ENCODE measurements around the gene SFXN5.
A peak's percentile ranks its signal among the peaks of the same experiment; 100 is the strongest.

The SFXN5 gene

DNA sequence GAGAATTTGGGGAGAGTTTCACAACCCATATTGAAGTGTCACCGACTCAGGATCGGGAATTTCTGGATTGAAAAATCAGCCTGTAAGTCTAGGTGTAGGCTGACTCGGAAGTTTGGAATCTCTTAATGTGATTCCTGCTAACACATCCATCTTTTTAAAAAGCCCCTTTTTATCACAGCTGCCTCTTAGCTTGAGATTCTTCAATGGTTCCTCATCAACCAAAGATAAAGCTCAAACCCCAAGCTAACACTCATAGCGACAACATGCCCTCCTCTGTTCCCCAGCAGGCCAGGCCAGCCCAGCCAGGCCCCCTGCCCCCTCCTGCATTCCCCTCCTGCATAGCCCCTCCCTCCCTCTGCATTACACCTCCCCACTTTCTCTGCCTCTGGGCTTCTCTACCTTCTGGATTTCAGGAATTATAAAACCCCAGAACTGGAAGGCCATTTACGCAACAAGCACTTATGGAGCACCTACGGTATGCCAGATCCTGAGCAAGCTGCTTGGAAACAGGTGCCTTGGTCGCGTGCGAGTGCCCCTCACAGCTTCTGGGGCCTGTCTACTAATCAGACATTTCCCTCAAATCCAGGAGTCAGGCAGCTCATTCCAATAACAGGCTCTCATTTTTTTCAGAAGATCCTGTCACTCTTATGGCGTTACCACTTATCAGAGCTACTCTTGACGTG, 90.8 kb downstream of the SFXN5 start:
- DNase-seq (ENCODE audit: low read depth in 3 of 3) = no peak

GRCh38 chr2:72979896-72980295, 91.6 kb downstream of the SFXN5 start:
- no peak for DNase-seq (ENCODE audit: low read depth in 3 of 3)

DNA sequence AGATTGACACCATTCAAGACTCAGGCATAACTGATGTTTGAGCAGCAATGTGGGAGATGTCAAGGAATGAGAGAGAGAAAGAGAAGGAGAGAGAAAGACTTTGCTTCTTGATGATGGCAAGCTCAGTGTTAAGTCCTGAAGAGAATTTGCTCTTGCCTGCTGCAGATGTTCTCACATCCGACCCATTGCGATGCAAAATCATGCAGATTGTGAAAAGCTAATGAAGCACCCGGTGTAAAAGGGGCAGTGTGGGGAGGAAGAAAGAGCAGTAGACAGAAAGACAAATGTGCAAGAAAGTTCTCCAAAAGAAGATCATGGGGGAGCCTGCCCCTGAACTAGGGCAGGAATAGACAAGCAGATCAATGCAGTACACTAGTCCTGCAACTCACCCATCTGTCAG, 96.5 kb downstream of the SFXN5 start:
- DNase-seq (ENCODE audit: low read depth in 3 of 3) = no peak

DNA sequence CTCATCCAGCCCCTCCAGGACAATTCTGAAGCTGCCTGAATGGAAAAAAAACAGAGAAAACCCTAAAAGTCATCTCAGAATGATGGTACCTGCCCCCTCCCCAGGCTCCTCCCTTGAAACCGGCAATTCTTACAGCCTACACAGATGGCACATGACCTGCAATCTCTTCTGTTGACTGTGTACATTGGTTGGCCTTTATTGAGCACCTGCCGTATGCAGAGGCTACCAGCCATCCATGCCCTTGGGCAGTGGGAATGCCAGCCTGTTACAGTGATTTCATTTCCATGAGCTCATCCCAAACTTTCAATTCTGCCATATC, 97.1 kb downstream of the SFXN5 start:
- no peak for DNase-seq (ENCODE audit: low read depth in 3 of 3)

DNA sequence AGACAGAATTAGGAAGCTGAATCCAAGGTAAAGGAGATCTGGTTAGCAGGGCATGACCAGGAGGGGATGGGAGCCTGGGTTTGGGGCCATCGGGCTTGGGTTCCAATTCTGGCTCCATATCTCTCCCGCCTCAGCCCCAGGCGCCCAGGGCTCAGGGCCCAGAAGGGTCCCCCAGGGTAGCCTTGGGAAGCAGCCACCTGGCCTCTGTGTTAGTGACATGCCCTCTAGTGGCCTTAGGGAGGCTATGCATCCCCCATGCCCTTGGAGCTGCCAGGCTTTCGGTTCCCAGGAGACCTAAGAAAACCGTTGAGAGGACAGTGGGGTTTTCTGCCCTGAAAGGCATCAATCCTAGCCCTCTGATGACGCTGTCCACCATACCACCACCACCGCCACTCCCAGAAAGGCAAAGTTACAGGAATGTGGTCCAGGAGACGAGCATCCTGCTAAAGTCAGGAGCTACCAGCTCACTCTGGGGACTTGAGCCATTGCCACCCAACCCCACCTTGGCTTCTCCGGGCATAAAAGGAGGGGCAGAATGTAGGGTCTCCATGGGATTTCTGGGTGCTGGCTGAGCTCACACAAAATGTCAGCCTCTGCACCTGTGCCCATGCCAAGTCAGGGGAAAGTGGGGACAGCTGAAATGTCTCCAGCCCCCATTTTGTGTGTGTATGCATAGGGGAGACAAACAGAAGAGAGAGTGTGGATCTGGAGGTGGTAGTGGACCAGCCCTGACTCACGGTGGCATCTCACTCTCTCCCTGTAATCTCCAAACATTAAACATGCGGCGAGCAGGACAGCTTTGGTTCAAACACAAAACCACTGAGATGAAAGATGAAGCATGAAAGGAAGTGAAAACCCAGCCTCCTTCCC, 97.7 kb downstream of the SFXN5 start:
- DNase-seq (ENCODE audit: low read depth in 3 of 3) = peak in 1 of 3 experiments; percentile 7

GRCh38 chr2:72973137-72973535, 98.4 kb downstream of the SFXN5 start:
- no peak for DNase-seq (ENCODE audit: low read depth in 3 of 3)

- DNase-seq (ENCODE audit: low read depth in 3 of 3) = no peak
These were observed 99.0 kb downstream of the SFXN5 start for GRCh38 chr2:72972352-72973136.

- no peak for DNase-seq (ENCODE audit: low read depth in 3 of 3)
These were observed 100.5 kb downstream of the SFXN5 start for GRCh38 chr2:72971036-72971435.

- no peak for DNase-seq (ENCODE audit: low read depth in 3 of 3)
These were observed 101.8 kb downstream of the SFXN5 start for GRCh38 chr2:72969706-72970105.

GRCh38 chr2:72968286-72968685, 103.2 kb downstream of the SFXN5 start:
- DNase-seq (ENCODE audit: low read depth in 3 of 3) = no peak

- no peak for DNase-seq (ENCODE audit: low read depth in 3 of 3)
These were observed 105.6 kb downstream of the SFXN5 start for GRCh38 chr2:72965770-72966450.

DNA sequence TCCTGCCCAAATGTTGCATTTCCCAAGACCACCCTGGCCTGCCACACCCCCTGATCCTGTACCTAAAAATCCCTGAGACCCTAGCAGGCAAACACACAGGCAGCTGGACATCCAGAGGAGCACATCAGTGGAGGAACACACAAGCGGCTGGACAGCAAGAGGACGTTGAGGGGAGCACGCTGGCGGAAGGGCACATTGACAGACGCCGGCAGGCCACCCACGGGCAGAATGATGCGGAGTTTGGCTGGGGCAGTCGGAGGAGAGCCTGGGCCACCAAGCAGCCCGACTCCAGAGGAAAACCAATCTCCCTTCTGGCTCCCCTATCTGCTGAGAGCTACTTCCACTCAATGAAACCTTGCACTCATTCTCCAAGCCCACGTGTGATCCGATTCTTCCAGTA, 106.5 kb downstream of the SFXN5 start:
- DNase-seq (ENCODE audit: low read depth in 3 of 3) = no peak

DNA sequence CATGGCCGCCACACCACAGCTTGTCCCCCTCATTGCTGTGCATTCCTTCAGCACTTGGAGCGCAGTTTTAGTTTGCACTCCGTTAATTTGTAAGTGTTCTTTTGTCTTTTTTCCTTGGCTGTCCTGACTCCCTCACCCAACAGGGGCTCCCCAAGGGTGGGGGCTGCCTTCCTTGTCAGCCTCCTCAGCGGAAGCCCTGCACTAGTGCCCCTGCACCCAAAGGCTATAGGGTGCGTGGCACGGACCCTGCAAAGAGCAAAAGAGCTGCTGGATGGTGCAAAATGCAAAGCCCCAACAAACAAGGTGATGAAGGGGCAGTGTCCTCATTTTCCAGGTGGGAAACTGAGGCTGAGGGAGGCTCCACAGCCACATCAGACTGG, 107.4 kb downstream of the SFXN5 start:
- no peak for DNase-seq (ENCODE audit: low read depth in 3 of 3)

DNA sequence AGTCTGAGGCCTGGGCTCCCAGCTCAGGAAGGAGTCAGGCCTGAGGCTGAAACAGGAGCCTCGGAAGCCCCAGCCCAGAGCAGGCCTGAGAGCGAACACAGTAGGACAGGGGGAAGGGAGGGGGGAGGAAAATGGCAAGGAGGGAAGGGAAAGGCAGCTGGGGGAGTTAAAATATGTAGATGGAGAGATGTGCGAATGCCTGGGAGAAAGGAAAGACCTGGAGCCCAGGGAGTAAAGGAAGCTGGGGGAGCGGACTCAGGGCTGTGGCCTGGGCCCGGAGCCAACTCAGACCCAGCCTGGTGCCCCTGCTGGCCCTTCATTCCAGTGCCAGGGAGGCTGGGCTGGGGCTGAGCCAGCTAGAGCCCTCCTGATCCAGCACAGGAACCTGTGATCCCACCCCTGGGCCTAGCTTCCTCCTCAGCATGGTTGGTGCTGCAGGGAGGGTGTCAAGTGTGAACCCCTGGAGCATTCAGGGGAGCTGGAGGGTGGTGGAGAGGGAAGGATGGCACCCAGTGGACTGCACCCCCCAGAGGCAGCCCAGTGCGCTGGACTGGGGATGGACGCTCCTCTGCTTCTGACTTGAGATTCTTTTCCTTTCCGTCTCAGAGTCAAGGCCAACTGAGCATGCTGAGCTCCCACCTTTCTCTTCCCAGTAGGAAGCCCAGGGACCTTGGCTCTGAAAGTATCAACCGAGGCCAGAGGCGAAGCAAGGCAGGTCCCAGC, 107.9 kb downstream of the SFXN5 start:
- DNase-seq (ENCODE audit: low read depth in 3 of 3) = no peak

DNA sequence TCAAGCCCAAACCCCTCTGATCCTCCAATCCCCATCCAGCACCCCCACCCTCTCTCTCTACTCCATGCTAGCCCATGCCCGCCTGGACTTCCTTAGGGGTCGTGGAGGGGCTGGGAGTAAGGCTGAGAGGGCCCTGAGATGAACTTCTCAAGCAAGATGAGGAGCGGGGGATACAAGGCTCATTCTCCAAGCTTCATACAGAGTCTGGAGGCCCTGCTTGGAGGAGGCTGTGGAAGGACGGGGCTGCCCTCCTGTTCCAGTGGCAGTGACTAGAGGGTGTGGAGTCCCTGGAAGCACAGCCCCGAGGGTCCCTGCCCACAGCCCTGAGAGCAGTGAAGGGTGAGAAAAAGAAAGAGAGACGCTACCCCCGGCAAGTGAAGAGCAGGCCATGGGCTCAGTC, 108.6 kb downstream of the SFXN5 start:
- no peak for DNase-seq (ENCODE audit: low read depth in 3 of 3)

- no peak for DNase-seq (ENCODE audit: low read depth in 3 of 3)
These were observed 109.6 kb downstream of the SFXN5 start for GRCh38 chr2:72961853-72962468.

DNA sequence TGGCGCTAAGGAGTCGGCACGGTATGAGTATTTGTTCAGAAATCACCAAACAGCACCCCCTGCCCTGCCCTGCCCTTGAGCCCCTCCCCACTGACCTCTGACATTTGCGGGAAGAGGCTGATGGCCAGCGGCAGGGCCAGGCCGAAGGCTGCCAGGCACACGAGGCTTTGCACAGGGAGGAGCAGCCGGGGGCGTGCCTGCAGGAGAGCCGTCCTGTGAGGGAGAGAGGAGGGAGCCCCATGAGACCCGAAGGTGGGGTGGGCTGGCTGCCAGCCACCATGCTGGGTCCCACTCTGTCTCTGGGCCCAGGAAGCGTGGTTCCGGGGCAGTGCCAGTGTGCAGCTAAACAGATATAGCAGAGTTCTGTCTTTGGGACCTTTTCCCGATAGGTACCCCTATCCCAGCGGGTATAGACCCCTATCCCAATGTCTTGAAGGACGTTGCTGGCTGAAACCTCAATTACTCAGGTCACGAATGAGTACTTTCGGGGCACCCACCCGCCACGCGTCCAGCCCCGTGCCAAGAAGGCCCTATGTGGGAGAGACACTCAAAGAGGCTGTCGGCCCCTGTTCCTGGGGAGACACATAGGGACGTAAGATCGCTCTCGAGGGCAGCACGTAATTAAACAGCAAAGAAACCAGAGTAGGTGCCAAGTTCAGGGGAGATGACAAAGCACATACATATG, 110.3 kb downstream of the SFXN5 start:
- no peak for DNase-seq (ENCODE audit: low read depth in 3 of 3)

DNA sequence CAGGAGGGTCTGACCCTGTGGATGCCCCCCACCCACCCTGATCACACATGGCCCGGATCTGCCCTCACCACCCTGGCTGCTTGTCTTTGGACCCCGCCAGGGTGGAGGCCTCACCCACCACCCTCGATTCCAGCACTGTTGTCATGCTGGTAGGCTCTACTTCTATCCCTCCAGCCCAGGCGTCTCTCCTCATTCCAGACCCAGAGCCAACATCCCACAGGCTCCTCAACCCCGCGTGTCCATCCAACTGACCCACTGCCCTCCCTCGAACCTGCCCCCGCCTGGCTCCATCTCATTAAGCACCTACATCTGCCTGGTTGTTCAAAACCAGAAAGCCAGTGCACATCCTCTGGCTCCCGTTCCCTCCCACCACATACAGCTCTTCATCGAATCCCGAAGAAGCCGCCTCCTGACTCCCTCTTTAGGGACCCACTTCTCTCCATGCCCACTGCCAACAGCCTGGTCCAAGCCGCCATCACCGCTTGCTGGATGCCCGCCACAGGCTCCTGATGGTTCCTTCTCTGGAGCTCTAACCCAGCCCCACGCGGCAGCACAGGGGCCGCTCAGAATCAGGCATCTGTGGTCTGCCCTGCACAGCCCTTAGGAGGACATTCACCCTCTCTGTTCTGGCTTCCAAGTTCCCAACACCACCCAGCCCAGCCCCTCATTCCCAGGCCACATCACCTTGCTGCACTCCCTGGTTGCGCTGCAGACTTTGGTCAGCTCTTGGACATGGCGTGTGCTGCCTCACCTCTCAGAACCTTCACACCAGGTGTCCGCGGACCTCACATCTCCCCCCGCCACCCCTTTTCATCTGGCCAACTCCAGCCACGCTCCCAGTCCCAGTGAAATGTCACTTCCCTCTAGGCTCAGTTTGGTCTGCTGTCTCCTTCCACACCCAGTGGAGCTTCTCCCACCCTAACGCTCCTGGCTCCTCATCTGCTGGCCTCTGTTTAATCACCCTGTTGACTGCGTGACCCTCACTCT, 111.2 kb downstream of the SFXN5 start:
- no peak for DNase-seq (ENCODE audit: low read depth in 3 of 3)

DNA sequence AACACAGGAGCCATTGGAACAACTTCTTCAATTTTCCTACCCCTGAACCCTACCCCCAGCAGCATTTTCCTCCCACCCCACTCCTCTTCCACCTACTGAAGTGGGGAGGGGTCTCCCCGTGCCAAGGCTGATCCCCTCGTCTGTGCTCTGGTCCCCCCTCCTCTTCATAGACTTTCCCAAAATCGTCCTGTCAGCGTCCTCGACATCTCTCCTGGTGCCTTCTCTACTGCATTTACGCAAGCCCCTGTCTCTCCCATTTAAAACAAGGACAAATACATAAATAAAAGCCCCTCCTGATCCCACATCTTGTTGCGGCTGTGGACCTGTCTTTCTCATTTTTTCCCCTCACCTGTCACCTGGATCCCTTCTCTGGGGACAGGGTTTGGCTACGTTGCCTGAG, 112.0 kb downstream of the SFXN5 start:
- DNase-seq (ENCODE audit: low read depth in 3 of 3) = no peak
